Muscle layer of duodenum (tissue), 2 donors: ENCODE measurements around the gene ZDHHC14.
"Not testable (repeated sequence)": the region's sequence is repeated elsewhere in the genome, so short reads cannot be mapped to it uniquely, and the experiment has no call there.

ENCODE experiments used
- H3K27ac ChIP-seq: one replicate; pipeline ENCODE4 v1.7.0; 2013; ENCODE audit warnings: mild to moderate bottlenecking, low read length
- H3K27me3 ChIP-seq: one replicate; pipeline ENCODE4 v1.7.0; 2013; ENCODE audit warnings: low read depth, mild to moderate bottlenecking, control low read depth, low read length
- H3K36me3 ChIP-seq, 2 donors: one replicate each; pipeline ENCODE4 v1.7.0; 2013; ENCODE audit warnings: low read length in 2 of 2, control low read depth in 1 of 2, mild to moderate bottlenecking in 1 of 2; ENCODE audit not compliant: insufficient read depth in 2 of 2, control insufficient read depth in 1 of 2
- H3K4me1 ChIP-seq, 2 donors: one replicate each; pipeline ENCODE4 v1.7.0; 2013; ENCODE audit warnings: low read length in 2 of 2, mild to moderate bottlenecking in 2 of 2, control low read depth in 1 of 2, moderate library complexity in 1 of 2; ENCODE audit not compliant: insufficient read depth in 2 of 2, control insufficient read depth in 1 of 2
- H3K4me3 ChIP-seq, 2 donors: one replicate each; pipeline ENCODE4 v1.7.0; 2013; ENCODE audit warnings: low read length in 2 of 2, low read depth in 1 of 2, mild to moderate bottlenecking in 1 of 2
- H3K9me3 ChIP-seq, 2 donors: one replicate each; pipeline ENCODE4 v1.7.0; 2013; ENCODE audit warnings: low read length in 2 of 2, control low read depth in 1 of 2, mild to moderate bottlenecking in 1 of 2; ENCODE audit not compliant: control insufficient read depth in 1 of 2
- donor health status: healthy.

ZDHHC14 gene

GRCh38 chr6:157683707-157684106 is 302.7 kb downstream of the ZDHHC14 start:
- no peaks in the 10 kb centered on the region for H3K36me3 ChIP-seq
- H3K4me3 ChIP-seq, result no peak overlapping the region
- H3K27ac ChIP-seq, result no peak overlapping the region
- no peaks in the 10 kb centered on the region for H3K9me3 ChIP-seq
- H3K27me3 ChIP-seq, result no peaks in the 10 kb centered on the region
- H3K4me1 ChIP-seq, result no peaks in the 10 kb centered on the region

DNA sequence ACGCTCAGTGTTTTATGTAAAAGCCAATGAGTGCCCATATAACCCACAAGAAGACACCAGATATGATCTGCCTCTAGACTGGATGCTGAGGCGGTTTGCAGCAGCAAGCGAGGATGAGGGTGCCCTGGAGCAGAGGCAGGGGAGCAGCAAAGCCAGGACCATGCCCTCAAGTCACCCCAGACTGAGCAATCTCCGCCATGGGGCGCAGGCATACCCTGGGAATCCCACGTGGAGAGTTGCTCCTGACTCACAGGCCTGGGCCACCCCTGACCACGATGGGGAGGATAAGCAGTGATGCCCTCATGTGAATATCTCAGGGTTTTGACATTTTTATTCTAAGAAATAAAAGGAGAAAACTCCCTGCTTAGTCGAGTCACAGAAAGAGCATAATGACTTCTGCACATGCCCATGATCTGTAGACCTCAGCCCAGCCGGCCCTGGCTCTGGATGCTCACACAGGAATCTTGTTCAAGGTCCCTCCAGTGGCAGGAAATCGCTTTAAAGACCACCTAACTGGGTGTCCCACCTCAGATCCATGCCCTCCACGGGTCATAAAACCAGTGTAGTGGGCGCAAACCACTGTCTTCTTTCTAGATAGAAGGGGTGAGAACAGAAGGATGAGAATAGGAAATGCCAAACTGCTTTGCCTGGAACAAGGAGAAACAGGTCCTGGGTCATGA is 303.8 kb downstream of the ZDHHC14 start:
- no peaks in the 10 kb centered on the region for H3K4me1 ChIP-seq
- H3K36me3 ChIP-seq, result no peaks in the 10 kb centered on the region
- no peaks in the 10 kb centered on the region for H3K9me3 ChIP-seq
- H3K27ac ChIP-seq, result no peak overlapping the region
- no peak overlapping the region for H3K4me3 ChIP-seq
- H3K27me3 ChIP-seq, result no peaks in the 10 kb centered on the region

DNA sequence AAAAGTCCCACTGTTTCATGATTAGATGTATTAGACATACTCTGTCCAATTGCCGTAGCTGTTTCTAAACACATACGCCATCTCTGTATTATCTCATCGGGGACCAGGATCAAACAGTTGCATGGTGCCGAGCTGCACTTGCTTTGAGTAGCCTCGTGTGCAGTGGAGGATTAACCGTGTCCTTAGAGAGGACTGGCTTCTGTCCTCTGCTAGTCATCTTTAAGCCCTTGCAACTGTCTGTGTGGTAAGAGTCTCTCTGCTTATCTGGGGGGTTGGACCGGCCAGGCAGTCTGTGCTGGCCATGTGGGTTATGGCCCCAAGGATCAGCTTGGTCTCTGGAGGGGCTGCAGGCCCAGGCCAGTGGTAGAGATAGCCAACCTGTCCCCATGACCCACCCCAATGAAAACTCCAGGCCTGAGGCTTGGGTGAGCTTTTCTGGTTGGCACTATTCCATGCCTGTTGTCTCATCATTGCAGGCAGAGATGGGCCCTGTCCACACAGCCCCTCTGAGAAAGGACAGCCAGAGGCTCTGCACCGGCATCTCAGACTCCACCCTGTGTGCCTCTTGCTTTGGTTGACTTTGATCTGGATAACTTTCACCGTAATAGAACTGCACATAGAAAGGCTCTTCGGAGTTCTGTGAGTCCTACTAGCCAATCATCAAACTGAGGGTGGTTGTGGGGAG is 304.7 kb downstream of the ZDHHC14 start:
- no peaks in the 10 kb centered on the region for H3K27me3 ChIP-seq
- H3K4me1 ChIP-seq, result no peaks in the 10 kb centered on the region
- no peaks in the 10 kb centered on the region for H3K9me3 ChIP-seq
- H3K36me3 ChIP-seq, result no peaks in the 10 kb centered on the region
- H3K27ac ChIP-seq, result no peak overlapping the region
- H3K4me3 ChIP-seq, result no peak overlapping the region

DNA sequence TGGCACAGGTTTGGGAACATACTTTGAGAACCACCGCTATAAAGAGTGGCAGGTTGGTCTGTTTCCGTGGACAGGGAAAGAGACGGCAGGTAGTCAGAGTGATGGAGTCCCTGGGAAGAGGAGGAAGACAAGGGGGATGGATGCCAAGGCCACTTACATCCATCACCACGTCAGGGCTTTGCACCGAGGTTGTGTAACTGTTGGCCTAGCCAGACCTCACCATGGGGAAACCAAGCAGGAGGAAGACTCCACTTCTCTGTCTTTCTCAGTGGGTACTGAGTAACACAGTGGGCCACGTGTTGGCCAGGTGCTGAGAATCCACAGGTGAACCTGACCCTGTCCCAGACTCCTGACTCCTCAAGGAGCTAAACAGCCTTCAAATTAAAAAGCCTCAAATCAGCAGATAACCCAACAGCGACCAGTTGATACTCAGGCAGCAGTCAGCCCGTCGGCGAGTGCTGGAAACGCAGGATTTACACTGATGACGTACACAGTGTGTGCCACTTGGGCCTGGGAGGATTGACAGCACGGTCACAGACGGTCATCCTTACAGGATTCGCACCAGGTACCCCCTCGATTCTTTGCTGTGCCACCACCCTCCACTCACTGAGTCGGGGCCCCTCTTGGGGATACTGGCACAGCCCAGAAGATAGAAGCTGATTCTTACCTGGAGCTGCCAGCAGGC is 307.4 kb downstream of the ZDHHC14 start:
- Histone ChIP-seq H3K27ac (no peak overlapping the region), H3K9me3 (no peaks in the 10 kb centered on the region), H3K4me1 (no peaks in the 10 kb centered on the region), H3K27me3 (no peaks in the 10 kb centered on the region), H3K36me3 (no peaks in the 10 kb centered on the region), H3K4me3 (no peak overlapping the region)

DNA sequence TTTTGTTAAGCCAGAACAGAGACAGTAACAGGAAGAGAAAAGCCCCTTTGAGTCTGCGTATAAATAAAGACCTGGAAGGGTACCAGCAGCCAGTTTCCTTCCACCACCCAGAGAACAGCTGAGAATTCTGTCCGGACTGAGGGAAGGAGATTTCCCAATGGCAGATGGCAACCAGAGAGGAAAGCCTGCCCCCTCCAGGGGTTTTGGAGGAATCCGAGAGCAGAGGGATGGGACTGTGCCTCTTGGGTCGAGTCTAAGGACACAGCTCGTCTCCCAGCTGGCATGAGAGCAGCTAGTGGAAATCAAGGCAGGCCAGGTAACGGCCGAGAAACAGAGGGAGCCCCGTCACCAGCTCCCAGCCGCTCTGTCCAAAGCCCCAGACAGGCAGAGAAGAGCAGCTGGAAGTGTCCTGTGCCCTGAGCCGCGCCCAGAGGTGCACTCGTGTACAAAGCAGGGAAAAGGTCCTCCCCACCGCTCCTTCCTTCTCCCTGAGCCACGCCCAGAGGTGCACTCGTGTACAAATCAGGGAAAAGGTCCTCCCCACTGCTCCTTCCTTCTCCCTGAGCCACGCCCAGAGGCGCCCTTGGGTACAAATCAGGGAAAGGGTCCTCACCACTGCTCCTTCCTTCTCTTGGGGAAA is 308.1 kb downstream of the ZDHHC14 start:
- Histone ChIP-seq H3K4me3 (no peak overlapping the region), H3K9me3 (no peaks in the 10 kb centered on the region), H3K36me3 (no peaks in the 10 kb centered on the region), H3K4me1 (no peaks in the 10 kb centered on the region), H3K27me3 (no peaks in the 10 kb centered on the region), H3K27ac (no peak overlapping the region)

DNA sequence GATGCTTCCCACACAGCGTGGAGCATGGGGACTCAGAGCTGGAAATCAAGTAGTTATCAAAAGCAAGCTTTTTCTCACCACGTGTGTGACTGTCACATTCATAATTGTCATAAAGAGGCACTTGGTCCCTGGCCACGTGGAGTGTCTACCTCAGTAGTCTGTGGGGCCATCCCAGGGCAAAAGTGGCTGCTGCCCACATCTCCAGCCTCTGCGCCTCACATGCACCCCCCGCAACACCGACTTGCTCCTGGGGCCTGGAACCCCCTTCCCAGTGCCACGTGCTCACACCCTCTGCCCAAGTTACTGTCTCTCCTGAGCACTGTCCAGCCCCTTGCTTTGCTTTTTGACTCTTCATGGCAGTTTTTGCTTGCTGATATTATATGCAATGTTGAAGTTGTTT is 308.9 kb downstream of the ZDHHC14 start:
- Histone ChIP-seq H3K4me1 (no peaks in the 10 kb centered on the region), H3K36me3 (no peaks in the 10 kb centered on the region), H3K4me3 (no peak overlapping the region), H3K9me3 (no peaks in the 10 kb centered on the region), H3K27me3 (no peaks in the 10 kb centered on the region), H3K27ac (no peak overlapping the region)

DNA sequence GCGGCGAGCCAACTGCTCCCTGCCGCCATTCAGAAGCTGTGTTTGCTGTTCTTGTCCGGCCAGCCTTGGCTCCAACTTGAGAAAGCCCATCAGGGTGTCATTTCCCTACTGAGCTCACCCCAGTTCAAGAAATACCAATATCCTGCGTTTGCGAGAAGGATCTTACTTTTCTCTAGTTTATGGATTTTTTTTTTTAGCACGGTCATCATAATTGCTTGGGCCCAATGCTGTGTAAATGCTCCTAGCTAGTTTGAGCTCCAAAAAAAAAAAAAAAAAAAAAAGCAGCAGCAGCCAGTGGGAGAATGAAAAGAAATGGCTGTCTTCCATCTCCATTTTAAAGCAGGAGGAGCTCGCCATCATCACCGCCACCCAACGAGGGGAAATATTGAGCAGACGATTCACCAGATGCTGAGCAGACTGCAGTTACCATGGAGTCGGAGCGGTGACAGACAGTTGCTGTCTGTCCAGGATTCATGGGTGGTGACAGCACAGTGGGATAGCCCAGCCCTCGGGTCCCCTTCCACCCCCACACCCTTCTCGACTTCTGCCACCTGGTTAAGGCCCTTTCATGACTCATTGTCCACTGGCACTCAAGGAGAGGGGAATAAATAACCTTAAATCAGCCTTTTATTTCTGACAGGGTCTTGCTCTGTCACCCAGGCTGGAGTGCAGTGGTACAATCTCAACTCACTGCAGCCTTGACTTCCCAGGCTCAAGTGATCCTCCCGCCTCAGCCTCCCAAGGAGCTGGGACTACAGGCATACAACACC is 309.6 kb downstream of the ZDHHC14 start:
- no peak overlapping the region for H3K27ac ChIP-seq
- H3K36me3 ChIP-seq, result no peaks in the 10 kb centered on the region
- H3K4me1 ChIP-seq, result no peaks in the 10 kb centered on the region
- no peaks in the 10 kb centered on the region for H3K27me3 ChIP-seq
- no peaks in the 10 kb centered on the region for H3K9me3 ChIP-seq
- no peak overlapping the region for H3K4me3 ChIP-seq

DNA sequence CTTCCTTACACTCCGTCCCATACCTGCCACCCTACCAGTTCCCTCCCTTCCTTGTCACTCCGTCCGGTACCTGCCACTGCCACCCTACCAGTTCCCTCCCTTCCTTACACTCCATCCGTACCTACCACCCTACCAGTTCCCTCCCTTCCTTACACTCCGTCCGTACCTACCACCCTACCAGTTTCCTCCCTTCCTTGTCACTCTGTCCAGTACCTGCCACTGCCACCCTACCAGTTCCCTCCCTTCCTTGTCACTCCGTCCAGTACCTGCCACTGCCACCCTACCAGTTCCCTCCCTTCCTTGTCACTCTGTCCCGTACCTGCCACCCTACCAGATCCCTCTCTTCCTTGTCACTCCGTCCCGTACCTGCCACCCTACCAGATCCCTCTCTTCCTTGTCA is 310.6 kb downstream of the ZDHHC14 start:
- not testable (repeated sequence) for H3K9me3 ChIP-seq, H3K36me3 ChIP-seq, H3K27ac ChIP-seq, H3K27me3 ChIP-seq, H3K4me1 ChIP-seq, H3K4me3 ChIP-seq

- Histone ChIP-seq H3K4me3 (no peak overlapping the region), H3K4me1 (no peaks in the 10 kb centered on the region), H3K36me3 (no peaks in the 10 kb centered on the region), H3K9me3 (peaks cover 0 to 2% of the 10 kb centered on the region in 2 donors), H3K27me3 (no peaks in the 10 kb centered on the region), H3K27ac (no peak overlapping the region)
These were observed 312.9 kb downstream of the ZDHHC14 start for GRCh38 chr6:157693867-157694266.

GRCh38 chr6:157695301-157696040 is 314.5 kb downstream of the ZDHHC14 start:
- peaks cover 0 to 2% of the 10 kb centered on the region in 2 donors for H3K9me3 ChIP-seq
- no peak overlapping the region for H3K27ac ChIP-seq
- H3K27me3 ChIP-seq, result no peaks in the 10 kb centered on the region
- no peaks in the 10 kb centered on the region for H3K36me3 ChIP-seq
- no peaks in the 10 kb centered on the region for H3K4me1 ChIP-seq
- no peak overlapping the region for H3K4me3 ChIP-seq
